ENCODE results near the gene RSRP1. TPM values are rescaled to one million over a fixed set of nuclear protein-coding genes. Genes with fewer than 3 reads are reported as not detected.

RSRP1 gene
- total and polyA plus RNA-seq, 2 of the 13 experiments (the other 11 are each of a cell fraction or from before 2014, with no cell fraction given): 43.9 to 52.8 TPM

- Histone ChIP-seq H2AFZ (ENCODE audit: low read length) (no peak overlapping the region), H3K27ac (ENCODE audit: extremely low read length, insufficient read depth, low read length) (no peak overlapping the region), H3K27me3 (ENCODE audit: control insufficient read depth in 1 of 2, insufficient read depth in 2 of 2, low read length in 2 of 2) (no peaks in the 10 kb centered on the region), H3K36me3 (replicated peaks in 1 of 2; ENCODE audit: control insufficient read depth in 1 of 2, insufficient read depth in 2 of 2, low read length in 2 of 2) (no peaks in the 10 kb centered on the region), H3K4me1 (ENCODE audit: insufficient read depth, low read length) (peaks cover 79% of the 10 kb centered on the region), H4K20me1 (ENCODE audit: insufficient read depth, low read length) (no peaks in the 10 kb centered on the region), H3K9ac (ENCODE audit: insufficient read depth, low read depth, low read length) (no peak overlapping the region), H3K4me3 (replicated peaks in 1 of 3; ENCODE audit: insufficient read depth in 1 of 3, low read depth in 2 of 3, low read length in 3 of 3) (no peak overlapping the region), H3K9me3 (ENCODE audit: low read length) (no peaks in the 10 kb centered on the region), H3K4me2 (ENCODE audit: low read depth, low read length) (peak overlapping the region; percentile 80; the same call in 1 of the 2 replicates), H3K79me2 (ENCODE audit: insufficient read depth, low read length) (no peaks in the 10 kb centered on the region)
- ChIA-PET POLR2A (interaction anchor here (1.5 to 5.4 kb wide), 3 partner anchors 11 to 34 kb away, joined by 5 to 48 read pairs (median 10); partner anchors contain the start of gene SYF2), CTCF (ENCODE audit: low intra/inter-chr PET ratio, low total read pairs) (no interaction called here)
- no TSS peak for BruUV-seq (replicated peaks)
- FAIRE-seq (no peak), ATAC-seq (peak; percentile 70), DNase-seq (ENCODE audit: low spot score) (peak; percentile 54)
- intact Hi-C loops (cut with micrococcal nuclease; ENCODE audit: unreplicated experiment): loop anchor here (1.0 kb wide), 1 partner anchor 34 kb away; the partner anchor contains the start of gene SYF2
- in situ Hi-C loops (cut with HindIII; ENCODE audit: extremely low pct_ligation_motif_present, low pct_unique_long_range_greater_than_20kb): no loop called here
- WGBS (ENCODE audit: low lambda C conversion rate): 64% methylated on average over 10 of the region's 20 CpGs
- TF ChIP-seq KDM2A (CRISPR knock-in tag; IDR thresholded peaks at IDR 0.05; ENCODE audit: borderline replicate concordance, low read depth): 0 out of 2 replicates have a peak, but pooled peaks have one; percentile 22
- no peak for TF ChIP-seq HOXA9 (CRISPR knock-in tag; IDR thresholded peaks at IDR 0.05; ENCODE audit: borderline replicate concordance)
- TF ChIP-seq ZNF547 (CRISPR knock-in tag; IDR thresholded peaks at IDR 0.05): no peak
- TF ChIP-seq, protein P1, sequence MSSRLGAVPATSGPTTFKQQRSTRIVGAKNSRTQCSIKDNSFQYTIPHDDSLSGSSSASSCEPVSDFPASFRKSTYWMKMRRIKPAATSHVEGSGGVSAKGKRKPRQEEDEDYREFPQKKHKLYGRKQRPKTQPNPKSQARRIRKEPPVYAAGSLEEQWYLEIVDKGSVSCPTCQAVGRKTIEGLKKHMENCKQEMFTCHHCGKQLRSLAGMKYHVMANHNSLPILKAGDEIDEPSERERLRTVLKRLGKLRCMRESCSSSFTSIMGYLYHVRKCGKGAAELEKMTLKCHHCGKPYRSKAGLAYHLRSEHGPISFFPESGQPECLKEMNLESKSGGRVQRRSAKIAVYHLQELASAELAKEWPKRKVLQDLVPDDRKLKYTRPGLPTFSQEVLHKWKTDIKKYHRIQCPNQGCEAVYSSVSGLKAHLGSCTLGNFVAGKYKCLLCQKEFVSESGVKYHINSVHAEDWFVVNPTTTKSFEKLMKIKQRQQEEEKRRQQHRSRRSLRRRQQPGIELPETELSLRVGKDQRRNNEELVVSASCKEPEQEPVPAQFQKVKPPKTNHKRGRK (CRISPR knock-in tag; IDR thresholded peaks at IDR 0.05): no peak
- TF ChIP-seq EEA1 (CRISPR knock-in tag; IDR thresholded peaks at IDR 0.05; ENCODE audit: borderline replicate concordance): no peak
- TF ChIP-seq, protein P2, sequence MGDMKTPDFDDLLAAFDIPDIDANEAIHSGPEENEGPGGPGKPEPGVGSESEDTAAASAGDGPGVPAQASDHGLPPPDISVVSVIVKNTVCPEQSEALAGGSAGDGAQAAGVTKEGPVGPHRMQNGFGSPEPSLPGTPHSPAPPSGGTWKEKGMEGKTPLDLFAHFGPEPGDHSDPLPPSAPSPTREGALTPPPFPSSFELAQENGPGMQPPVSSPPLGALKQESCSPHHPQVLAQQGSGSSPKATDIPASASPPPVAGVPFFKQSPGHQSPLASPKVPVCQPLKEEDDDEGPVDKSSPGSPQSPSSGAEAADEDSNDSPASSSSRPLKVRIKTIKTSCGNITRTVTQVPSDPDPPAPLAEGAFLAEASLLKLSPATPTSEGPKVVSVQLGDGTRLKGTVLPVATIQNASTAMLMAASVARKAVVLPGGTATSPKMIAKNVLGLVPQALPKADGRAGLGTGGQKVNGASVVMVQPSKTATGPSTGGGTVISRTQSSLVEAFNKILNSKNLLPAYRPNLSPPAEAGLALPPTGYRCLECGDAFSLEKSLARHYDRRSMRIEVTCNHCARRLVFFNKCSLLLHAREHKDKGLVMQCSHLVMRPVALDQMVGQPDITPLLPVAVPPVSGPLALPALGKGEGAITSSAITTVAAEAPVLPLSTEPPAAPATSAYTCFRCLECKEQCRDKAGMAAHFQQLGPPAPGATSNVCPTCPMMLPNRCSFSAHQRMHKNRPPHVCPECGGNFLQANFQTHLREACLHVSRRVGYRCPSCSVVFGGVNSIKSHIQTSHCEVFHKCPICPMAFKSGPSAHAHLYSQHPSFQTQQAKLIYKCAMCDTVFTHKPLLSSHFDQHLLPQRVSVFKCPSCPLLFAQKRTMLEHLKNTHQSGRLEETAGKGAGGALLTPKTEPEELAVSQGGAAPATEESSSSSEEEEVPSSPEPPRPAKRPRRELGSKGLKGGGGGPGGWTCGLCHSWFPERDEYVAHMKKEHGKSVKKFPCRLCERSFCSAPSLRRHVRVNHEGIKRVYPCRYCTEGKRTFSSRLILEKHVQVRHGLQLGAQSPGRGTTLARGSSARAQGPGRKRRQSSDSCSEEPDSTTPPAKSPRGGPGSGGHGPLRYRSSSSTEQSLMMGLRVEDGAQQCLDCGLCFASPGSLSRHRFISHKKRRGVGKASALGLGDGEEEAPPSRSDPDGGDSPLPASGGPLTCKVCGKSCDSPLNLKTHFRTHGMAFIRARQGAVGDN (CRISPR knock-in tag; IDR thresholded peaks at IDR 0.05): peak; percentile 35; the same call in 1 of the 2 replicates
- no peak for TF ChIP-seq RNF219 (CRISPR knock-in tag; IDR thresholded peaks at IDR 0.05)
- TF ChIP-seq BRF2 (CRISPR knock-in tag; IDR thresholded peaks at IDR 0.05): no peak
- TF ChIP-seq SALL1 (CRISPR knock-in tag; IDR thresholded peaks at IDR 0.05): no peak
- TF ChIP-seq DR1 (CRISPR knock-in tag; IDR thresholded peaks at IDR 0.05): no peak
- TF ChIP-seq ZNF253 (CRISPR knock-in tag; IDR thresholded peaks at IDR 0.05; ENCODE audit: borderline replicate concordance): no peak
- no peak for TF ChIP-seq ATF2 (CRISPR knock-in tag; IDR thresholded peaks at IDR 0.05)
Measured at GRCh38 chr1:25198663-25199252, 48.5 kb downstream of the RSRP1 start.
